ENCODE results near the gene OTUD1. TPM values are rescaled to one million over a fixed set of nuclear protein-coding genes. Genes with fewer than 3 reads are reported as not detected.

The OTUD1 gene
- total RNA-seq, 1 experiment from 2014 or later = 5.7 TPM

- no peak for TF ChIP-seq SP1 (IDR thresholded peaks at IDR 0.05; ENCODE audit: low read depth)
- TF ChIP-seq EGR1 (IDR thresholded peaks at IDR 0.05; ENCODE audit: low read depth) = no peak
- no peak for TF ChIP-seq CBX3 (IDR thresholded peaks at IDR 0.05; ENCODE audit: low read depth)
- TF ChIP-seq FOSL1 (IDR thresholded peaks at IDR 0.05; ENCODE audit: low read depth) = no peak
- TF ChIP-seq POLR2AphosphoS5 (IDR thresholded peaks at IDR 0.05; ENCODE audit: low read depth, low read length) = no peak
- no peak for TF ChIP-seq CEBPB (IDR thresholded peaks at IDR 0.05; ENCODE audit: low read depth)
Observed at GRCh38 chr10:23421397-23421796, 17.5 kb upstream of the OTUD1 start (continued).

- CTCF ChIA-PET = no interaction called here
- no peak overlapping the region for H2AFZ ChIP-seq (ENCODE audit: low read depth, low read length, poor library complexity, severe bottlenecking)
Observed at GRCh38 chr10:23422003-23422411, 16.9 kb upstream of the OTUD1 start.

GRCh38 chr10:23432166-23432565, 6.7 kb upstream of the OTUD1 start:
- Histone ChIP-seq H4K20me1 (ENCODE audit: insufficient read depth) (no peaks in the 10 kb centered on the region), H3K36me3 (ENCODE audit: control insufficient read depth in 1 of 2, insufficient read depth in 2 of 2, low read length in 2 of 2) (no peaks in the 10 kb centered on the region), H2AFZ (ENCODE audit: low read depth, low read length, poor library complexity, severe bottlenecking) (no peak overlapping the region), H3K4me1 (ENCODE audit: control insufficient read depth in 1 of 2, insufficient read depth in 2 of 2, low read length in 2 of 2) (no peaks in the 10 kb centered on the region), H3K9ac (ENCODE audit: low read length) (no peak overlapping the region), H3K9me3 (ENCODE audit: control insufficient read depth in 1 of 2, insufficient read depth in 1 of 2, low read depth in 1 of 2, low read length in 2 of 2) (no peaks in the 10 kb centered on the region; a peak in 1 of 4 replicates), H3K27ac (ENCODE audit: low read depth, low read length) (no peak overlapping the region), H3K79me2 (ENCODE audit: insufficient read depth, low read length) (no peaks in the 10 kb centered on the region), H3K27me3 (ENCODE audit: insufficient read depth, low read length) (no peaks in the 10 kb centered on the region), H3K4me3 (replicated peaks in 1 of 2; ENCODE audit: low read depth in 1 of 2, low read length in 2 of 2) (no peak overlapping the region), H3K4me2 (ENCODE audit: low read length) (no peak overlapping the region), H3K9me2 (ENCODE audit: insufficient read depth) (no peaks in the 10 kb centered on the region)
- DNase-seq (ENCODE audit: low read depth, low spot score) (no peak), ATAC-seq (no peak)
- POLR2A ChIA-PET = no interaction called here
- intact Hi-C loops (cut with micrococcal nuclease) = no loop called here
- no TSS peak for BruUV-seq (replicated peaks)
- CTCF ChIA-PET = no interaction called here
- RAD21 ChIA-PET (ENCODE audit: low non-redundant PET in 1 of 2, low total read pairs in 2 of 2, uncharacterized antibody in 2 of 2, unreplicated experiment in 2 of 2) = no interaction called here
- TF ChIP-seq CTCF (IDR thresholded peaks at IDR 0.05 in 2 of 3, conservative IDR thresholded peaks at IDR 0.05 in 1 of 3; ENCODE audit: borderline replicate concordance in 1 of 3, insufficient read depth in 1 of 3, low read depth in 2 of 3, low read length in 2 of 3) = no peak
- TF ChIP-seq TCF7L2 (IDR thresholded peaks at IDR 0.05; ENCODE audit: borderline replicate concordance, extremely low read depth, insufficient read depth, insufficient read length) = no peak
- no peak for TF ChIP-seq EZH2 (IDR thresholded peaks at IDR 0.05)
- no peak for TF ChIP-seq ZBTB33 (IDR thresholded peaks at IDR 0.05; ENCODE audit: extremely low read depth, insufficient replicate concordance, low read length)
- no peak for TF ChIP-seq JUND (IDR thresholded peaks at IDR 0.05)
- TF ChIP-seq CBX3 (IDR thresholded peaks at IDR 0.05; ENCODE audit: low read depth) = no peak
- no peak for TF ChIP-seq SRF (IDR thresholded peaks at IDR 0.05; ENCODE audit: low read depth)
- no peak for TF ChIP-seq ZFX (IDR thresholded peaks at IDR 0.05)
- no peak for TF ChIP-seq CEBPB (IDR thresholded peaks at IDR 0.05; ENCODE audit: low read depth)
- no peak for TF ChIP-seq FOSL1 (IDR thresholded peaks at IDR 0.05; ENCODE audit: low read depth)
- no peak for TF ChIP-seq SP1 (IDR thresholded peaks at IDR 0.05; ENCODE audit: low read depth)
- TF ChIP-seq EZH2phosphoT487 (IDR thresholded peaks at IDR 0.05; ENCODE audit: borderline replicate concordance) = no peak
- TF ChIP-seq POLR2AphosphoS5 (IDR thresholded peaks at IDR 0.05; ENCODE audit: low read depth, low read length) = no peak
- no peak for TF ChIP-seq RAD21 (IDR thresholded peaks at IDR 0.05; ENCODE audit: low read depth)

More at GRCh38 chr10:23422003-23422411, 16.9 kb upstream of the OTUD1 start:
- H3K9ac ChIP-seq (ENCODE audit: low read length) = no peak overlapping the region
- TF ChIP-seq POLR2A (IDR thresholded peaks at IDR 0.05; ENCODE audit: borderline replicate concordance, extremely low read depth, insufficient read depth, insufficient read length) = no peak
- no peak for TF ChIP-seq SRF (IDR thresholded peaks at IDR 0.05; ENCODE audit: low read depth)
- H3K9me3 ChIP-seq (ENCODE audit: control insufficient read depth in 1 of 2, insufficient read depth in 1 of 2, low read depth in 1 of 2, low read length in 2 of 2) = no peaks in the 10 kb centered on the region
- H3K4me3 ChIP-seq (replicated peaks in 1 of 2; ENCODE audit: low read depth in 1 of 2, low read length in 2 of 2) = no peak overlapping the region
- no peaks in the 10 kb centered on the region for H3K27me3 ChIP-seq (ENCODE audit: insufficient read depth, low read length)
- ChIA-PET POLR2A (no interaction called here), RAD21 (ENCODE audit: low non-redundant PET in 1 of 2, low total read pairs in 2 of 2, uncharacterized antibody in 2 of 2, unreplicated experiment in 2 of 2) (no interaction called here)
- no TSS peak for BruUV-seq (replicated peaks)
- H3K79me2 ChIP-seq (ENCODE audit: insufficient read depth, low read length) = no peaks in the 10 kb centered on the region
- no peaks in the 10 kb centered on the region for H4K20me1 ChIP-seq (ENCODE audit: insufficient read depth)
- intact Hi-C loops (cut with micrococcal nuclease) = no loop called here
- H3K4me2 ChIP-seq (ENCODE audit: low read length) = no peak overlapping the region
- H3K4me1 ChIP-seq (ENCODE audit: control insufficient read depth in 1 of 2, insufficient read depth in 2 of 2, low read length in 2 of 2) = peaks cover 0 to 4% of the 10 kb centered on the region in 2 experiments; a peak in 1 of 4 replicates
- DNase-seq (ENCODE audit: low read depth, low spot score) (no peak), ATAC-seq (no peak)
- no peaks in the 10 kb centered on the region for H3K9me2 ChIP-seq (ENCODE audit: insufficient read depth)
- no peaks in the 10 kb centered on the region for H3K36me3 ChIP-seq (ENCODE audit: control insufficient read depth in 1 of 2, insufficient read depth in 2 of 2, low read length in 2 of 2)
- H3K27ac ChIP-seq (ENCODE audit: low read depth, low read length) = no peak overlapping the region
